ENCODE measurements around the gene CHAT. TPM values are rescaled to one million over a fixed set of nuclear protein-coding genes. Genes with fewer than 3 reads are reported as not detected.

Gene CHAT
- total RNA-seq, 1 experiment from 2014 or later = not detected

- in situ Hi-C loops (cut with HindIII; ENCODE audit: low pct_unique_long_range_greater_than_20kb, low sequenced_read_pairs) = no loop called here
- DNase-seq (ENCODE audit: low read depth) = no peak
Measured at GRCh38 chr10:49620841-49621378, 7.1 kb downstream of the CHAT start.

GRCh38 chr10:49621561-49621960 lies 7.7 kb downstream of the CHAT start:
- no peak for DNase-seq (ENCODE audit: low read depth)
- in situ Hi-C loops (cut with HindIII; ENCODE audit: low pct_unique_long_range_greater_than_20kb, low sequenced_read_pairs) = no loop called here

- in situ Hi-C loops (cut with HindIII; ENCODE audit: low pct_unique_long_range_greater_than_20kb, low sequenced_read_pairs) = no loop called here
- DNase-seq (ENCODE audit: low read depth) = no peak
Measured at GRCh38 chr10:49622426-49623425, 8.9 kb downstream of the CHAT start.

- no peak for DNase-seq (ENCODE audit: low read depth)
- in situ Hi-C loops (cut with HindIII; ENCODE audit: low pct_unique_long_range_greater_than_20kb, low sequenced_read_pairs) = no loop called here
Measured at GRCh38 chr10:49624629-49625028, 10.8 kb downstream of the CHAT start.

- no peak for DNase-seq (ENCODE audit: low read depth)
- in situ Hi-C loops (cut with HindIII; ENCODE audit: low pct_unique_long_range_greater_than_20kb, low sequenced_read_pairs) = no loop called here
Measured at GRCh38 chr10:49625411-49625810, 11.6 kb downstream of the CHAT start.

GRCh38 chr10:49627038-49627437 lies 13.2 kb downstream of the CHAT start:
- in situ Hi-C loops (cut with HindIII; ENCODE audit: low pct_unique_long_range_greater_than_20kb, low sequenced_read_pairs) = no loop called here
- DNase-seq (ENCODE audit: low read depth) = no peak

GRCh38 chr10:49627644-49628247 lies 13.9 kb downstream of the CHAT start:
- DNase-seq (ENCODE audit: low read depth) = no peak
- in situ Hi-C loops (cut with HindIII; ENCODE audit: low pct_unique_long_range_greater_than_20kb, low sequenced_read_pairs) = no loop called here

- in situ Hi-C loops (cut with HindIII; ENCODE audit: low pct_unique_long_range_greater_than_20kb, low sequenced_read_pairs) = no loop called here
- DNase-seq (ENCODE audit: low read depth) = no peak
Measured at GRCh38 chr10:49628599-49628998, 14.8 kb downstream of the CHAT start.

GRCh38 chr10:49629431-49629881 lies 15.6 kb downstream of the CHAT start:
- no peak for DNase-seq (ENCODE audit: low read depth)
- in situ Hi-C loops (cut with HindIII; ENCODE audit: low pct_unique_long_range_greater_than_20kb, low sequenced_read_pairs) = no loop called here

GRCh38 chr10:49631975-49632374 lies 18.1 kb downstream of the CHAT start:
- in situ Hi-C loops (cut with HindIII; ENCODE audit: low pct_unique_long_range_greater_than_20kb, low sequenced_read_pairs) = no loop called here
- no peak for DNase-seq (ENCODE audit: low read depth)

GRCh38 chr10:49632406-49633317 lies 18.8 kb downstream of the CHAT start:
- in situ Hi-C loops (cut with HindIII; ENCODE audit: low pct_unique_long_range_greater_than_20kb, low sequenced_read_pairs) = no loop called here
- DNase-seq (ENCODE audit: low read depth) = no peak

- no peak for DNase-seq (ENCODE audit: low read depth)
- in situ Hi-C loops (cut with HindIII; ENCODE audit: low pct_unique_long_range_greater_than_20kb, low sequenced_read_pairs) = no loop called here
Measured at GRCh38 chr10:49633327-49634068, 19.7 kb downstream of the CHAT start.

- in situ Hi-C loops (cut with HindIII; ENCODE audit: low pct_unique_long_range_greater_than_20kb, low sequenced_read_pairs) = no loop called here
- DNase-seq (ENCODE audit: low read depth) = no peak
Measured at GRCh38 chr10:49634069-49634660, 20.3 kb downstream of the CHAT start.

GRCh38 chr10:49642311-49642710 lies 28.5 kb downstream of the CHAT start:
- in situ Hi-C loops (cut with HindIII; ENCODE audit: low pct_unique_long_range_greater_than_20kb, low sequenced_read_pairs) = no loop called here
- DNase-seq (ENCODE audit: low read depth) = no peak

GRCh38 chr10:49643241-49644034 lies 29.6 kb downstream of the CHAT start:
- no peak for DNase-seq (ENCODE audit: low read depth)
- in situ Hi-C loops (cut with HindIII; ENCODE audit: low pct_unique_long_range_greater_than_20kb, low sequenced_read_pairs) = no loop called here

- in situ Hi-C loops (cut with HindIII; ENCODE audit: low pct_unique_long_range_greater_than_20kb, low sequenced_read_pairs) = no loop called here
- no peak for DNase-seq (ENCODE audit: low read depth)
Measured at GRCh38 chr10:49644035-49644646, 30.3 kb downstream of the CHAT start.

Measured in Caki2 (cell line).